Measurements from ENCODE around the gene RNF112. TPM values are rescaled to one million over a fixed set of nuclear protein-coding genes. Genes with fewer than 3 reads are reported as not detected.

RNF112 gene
- total RNA-seq, 4 donors from 2014 or later = 2.3 to 5.4 (median 4.3) TPM

- no peak overlapping the region for H3K27ac ChIP-seq (replicated peaks in 1 of 4)
- intact Hi-C loops (cut with DNase I) = no loop called here
- no peak for DNase-seq (ENCODE audit: extremely low spot score)
- H3K4me3 ChIP-seq = no peak overlapping the region
- H3K27me3 ChIP-seq = no peaks in the 10 kb centered on the region
- TF ChIP-seq POLR2A (IDR thresholded peaks at IDR 0.05; ENCODE audit: low read depth) (no peak), EP300 (IDR thresholded peaks at IDR 0.05) (no peak), CTCF (IDR thresholded peaks at IDR 0.05) (no peak), POLR2AphosphoS5 (IDR thresholded peaks at IDR 0.05) (no peak)
- H3K9me3 ChIP-seq = no peaks in the 10 kb centered on the region
- no peaks in the 10 kb centered on the region for H3K36me3 ChIP-seq
- 94% methylated on average over 21 of the region's 28 CpGs for WGBS
- peaks cover 4 to 29% (median 17%) of the 10 kb centered on the region in 4 donors for H3K4me1 ChIP-seq
These were observed 3.6 kb downstream of the RNF112 start for GRCh38 chr17:19414396-19415280.

GRCh38 chr17:19415311-19415710 is 4.3 kb downstream of the RNF112 start:
- intact Hi-C loops (cut with DNase I) = no loop called here
- Histone ChIP-seq H3K27me3 (no peaks in the 10 kb centered on the region), H3K27ac (replicated peaks in 1 of 4) (no peak overlapping the region), H3K36me3 (no peaks in the 10 kb centered on the region), H3K4me1 (peaks cover 4 to 29% (median 17%) of the 10 kb centered on the region in 4 donors), H3K9me3 (no peaks in the 10 kb centered on the region), H3K4me3 (no peak overlapping the region)
- DNase-seq (ENCODE audit: extremely low spot score) = no peak
- 87% methylated on average over 13 of the region's 13 CpGs for WGBS
- TF ChIP-seq POLR2A (IDR thresholded peaks at IDR 0.05; ENCODE audit: low read depth) (no peak), CTCF (IDR thresholded peaks at IDR 0.05) (no peak), POLR2AphosphoS5 (IDR thresholded peaks at IDR 0.05) (no peak), EP300 (IDR thresholded peaks at IDR 0.05) (no peak)

- Histone ChIP-seq H3K27ac (replicated peaks in 1 of 4) (no peak overlapping the region), H3K4me3 (no peak overlapping the region), H3K9me3 (no peaks in the 10 kb centered on the region), H3K4me1 (peaks cover 4 to 22% (median 11%) of the 10 kb centered on the region in 4 donors), H3K36me3 (no peaks in the 10 kb centered on the region), H3K27me3 (no peaks in the 10 kb centered on the region)
- TF ChIP-seq CTCF (IDR thresholded peaks at IDR 0.05) (no peak), EP300 (IDR thresholded peaks at IDR 0.05) (no peak), POLR2A (IDR thresholded peaks at IDR 0.05; ENCODE audit: low read depth) (no peak), POLR2AphosphoS5 (IDR thresholded peaks at IDR 0.05) (no peak)
- WGBS = 98% methylated on average over 18 of the region's 18 CpGs
- intact Hi-C loops (cut with DNase I) = no loop called here
- no peak for DNase-seq (ENCODE audit: extremely low spot score)
These were observed 5.1 kb downstream of the RNF112 start for GRCh38 chr17:19415806-19416775.

- Histone ChIP-seq H3K4me3 (no peak overlapping the region), H3K27me3 (no peaks in the 10 kb centered on the region), H3K27ac (replicated peaks in 1 of 4) (peak overlapping the region in 2 of 4 donors; percentile 4 to 24), H3K9me3 (no peaks in the 10 kb centered on the region), H3K36me3 (no peaks in the 10 kb centered on the region), H3K4me1 (peaks cover 0 to 11% (median 0%) of the 10 kb centered on the region in 4 donors)
- no peak for DNase-seq (ENCODE audit: extremely low spot score)
- TF ChIP-seq POLR2A (IDR thresholded peaks at IDR 0.05; ENCODE audit: low read depth) (no peak), POLR2AphosphoS5 (IDR thresholded peaks at IDR 0.05) (no peak), EP300 (IDR thresholded peaks at IDR 0.05) (no peak), CTCF (IDR thresholded peaks at IDR 0.05) (no peak)
- intact Hi-C loops (cut with DNase I) = no loop called here
- 76% methylated on average over 3 of the region's 3 CpGs for WGBS
These were observed 6.6 kb downstream of the RNF112 start for GRCh38 chr17:19417611-19418010.
